ENCODE measurements around the gene C3orf49. TPM values are rescaled to one million over a fixed set of nuclear protein-coding genes. Genes with fewer than 3 reads are reported as not detected.

The C3orf49 gene
- total RNA-seq: not detected

GRCh38 chr3:63819151-63819398 is at the start of gene C3orf49:
Gene C3orf49 (plus strand): TSS chr3:63819299. CDS start chr3:63819472, 173 bp downstream.
- no peak within 1 kb of the TSS for H3K27ac ChIP-seq
- WGBS, 2 donors: 88 to 97% methylated on average over 1 of the region's 1 CpG
- TF ChIP-seq EP300 (IDR thresholded peaks at IDR 0.05) (no peak), POLR2A (IDR thresholded peaks at IDR 0.05) (no peak)
- TF ChIP-seq, protein P1, sequence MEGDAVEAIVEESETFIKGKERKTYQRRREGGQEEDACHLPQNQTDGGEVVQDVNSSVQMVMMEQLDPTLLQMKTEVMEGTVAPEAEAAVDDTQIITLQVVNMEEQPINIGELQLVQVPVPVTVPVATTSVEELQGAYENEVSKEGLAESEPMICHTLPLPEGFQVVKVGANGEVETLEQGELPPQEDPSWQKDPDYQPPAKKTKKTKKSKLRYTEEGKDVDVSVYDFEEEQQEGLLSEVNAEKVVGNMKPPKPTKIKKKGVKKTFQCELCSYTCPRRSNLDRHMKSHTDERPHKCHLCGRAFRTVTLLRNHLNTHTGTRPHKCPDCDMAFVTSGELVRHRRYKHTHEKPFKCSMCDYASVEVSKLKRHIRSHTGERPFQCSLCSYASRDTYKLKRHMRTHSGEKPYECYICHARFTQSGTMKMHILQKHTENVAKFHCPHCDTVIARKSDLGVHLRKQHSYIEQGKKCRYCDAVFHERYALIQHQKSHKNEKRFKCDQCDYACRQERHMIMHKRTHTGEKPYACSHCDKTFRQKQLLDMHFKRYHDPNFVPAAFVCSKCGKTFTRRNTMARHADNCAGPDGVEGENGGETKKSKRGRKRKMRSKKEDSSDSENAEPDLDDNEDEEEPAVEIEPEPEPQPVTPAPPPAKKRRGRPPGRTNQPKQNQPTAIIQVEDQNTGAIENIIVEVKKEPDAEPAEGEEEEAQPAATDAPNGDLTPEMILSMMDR (IDR thresholded peaks at IDR 0.05): no peak
- no peak within 1 kb of the TSS for H3K4me3 ChIP-seq
- H3K9me3 ChIP-seq: no peaks in the 10 kb centered on the region
- no peaks in the 10 kb centered on the region for H3K4me1 ChIP-seq
- H3K36me3 ChIP-seq: peaks cover 0 to 3% (median 0%) of the 10 kb centered on the region in 3 donors
- no peaks in the 10 kb centered on the region for H3K27me3 ChIP-seq
- DNase-seq (ENCODE audit: low spot score in 2 of 2): no peak

GRCh38 chr3:63774781-63775180 is 44.3 kb upstream of the C3orf49 start:
- WGBS, 2 donors: 82 to 89% methylated on average over 5 of the region's 5 CpGs
- no peak overlapping the region for H3K4me3 ChIP-seq
- no peaks in the 10 kb centered on the region for H3K4me1 ChIP-seq
- no peak overlapping the region for H3K27ac ChIP-seq
- no peak for DNase-seq (ENCODE audit: low spot score in 2 of 2)
- H3K36me3 ChIP-seq: no peaks in the 10 kb centered on the region
- no peaks in the 10 kb centered on the region for H3K27me3 ChIP-seq
- TF ChIP-seq EP300 (IDR thresholded peaks at IDR 0.05) (no peak), POLR2A (IDR thresholded peaks at IDR 0.05) (no peak)
- TF ChIP-seq, protein P1 (IDR thresholded peaks at IDR 0.05): no peak
- H3K9me3 ChIP-seq: no peaks in the 10 kb centered on the region

DNA sequence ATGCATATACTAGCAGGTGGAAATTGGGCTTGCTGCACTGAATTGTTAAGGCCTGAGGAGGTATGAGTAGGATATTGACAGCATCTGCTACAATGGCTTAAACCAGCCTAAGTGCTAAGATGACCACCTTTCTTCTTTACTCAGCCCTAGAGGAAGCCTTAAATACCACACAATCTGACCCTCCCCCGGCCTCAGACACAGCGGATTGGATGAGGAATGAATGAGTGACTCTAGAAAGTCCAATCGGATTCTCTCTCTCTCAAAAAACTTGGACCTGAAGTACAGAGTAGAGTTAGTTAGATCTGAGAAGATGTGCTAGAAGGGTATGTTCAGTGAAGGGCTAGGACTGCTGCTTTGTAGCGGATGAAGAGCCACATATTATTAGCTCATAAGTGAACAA is 39.9 kb upstream of the C3orf49 start:
- TF ChIP-seq POLR2A (IDR thresholded peaks at IDR 0.05): no peak
- TF ChIP-seq EP300 (IDR thresholded peaks at IDR 0.05): no peak
- TF ChIP-seq, protein P1 (IDR thresholded peaks at IDR 0.05): no peak
- DNase-seq (ENCODE audit: low spot score in 2 of 2): no peak
- H3K4me3 ChIP-seq: no peak overlapping the region
- no peaks in the 10 kb centered on the region for H3K9me3 ChIP-seq
- no peaks in the 10 kb centered on the region for H3K27me3 ChIP-seq
- H3K27ac ChIP-seq: no peak overlapping the region
- H3K4me1 ChIP-seq: no peaks in the 10 kb centered on the region
- WGBS, 2 donors: 92 to 93% methylated on average over 4 of the region's 4 CpGs
- no peaks in the 10 kb centered on the region for H3K36me3 ChIP-seq

DNA sequence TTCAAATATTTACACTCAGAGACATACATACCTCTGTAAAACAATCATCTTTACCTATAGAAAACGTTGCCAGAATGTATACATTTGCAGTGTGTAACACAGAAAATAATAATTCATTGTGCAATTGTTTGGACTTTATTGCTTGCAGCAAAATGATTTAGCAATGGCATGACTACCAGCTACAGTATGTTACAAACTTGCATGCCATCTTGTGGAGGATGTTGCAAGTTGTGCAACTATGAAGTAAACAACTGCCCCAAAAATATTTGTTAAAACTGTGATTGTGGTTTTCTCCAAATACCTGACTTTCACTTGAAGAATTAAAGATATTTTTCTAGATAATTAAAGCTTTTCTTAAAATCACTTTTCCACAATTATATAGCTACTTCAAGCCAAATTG is 27.1 kb upstream of the C3orf49 start:
- TF ChIP-seq, protein P1 (IDR thresholded peaks at IDR 0.05): peak in 4 of 5 experiments; percentile 6 to 45 (median 16)
- TF ChIP-seq POLR2A (IDR thresholded peaks at IDR 0.05): no peak
- no peak for TF ChIP-seq EP300 (IDR thresholded peaks at IDR 0.05)
- WGBS, 2 donors: 9 to 11% methylated on average over 1 of the region's 1 CpG
- Histone ChIP-seq H3K36me3 (no peaks in the 10 kb centered on the region), H3K9me3 (no peaks in the 10 kb centered on the region), H3K4me1 (no peaks in the 10 kb centered on the region), H3K27me3 (no peaks in the 10 kb centered on the region), H3K4me3 (no peak overlapping the region), H3K27ac (no peak overlapping the region)
- DNase-seq (ENCODE audit: low spot score in 2 of 2): no peak

GRCh38 chr3:63795438-63795837 is 23.7 kb upstream of the C3orf49 start:
- Histone ChIP-seq H3K27me3 (no peaks in the 10 kb centered on the region), H3K9me3 (no peaks in the 10 kb centered on the region), H3K4me3 (no peak overlapping the region), H3K4me1 (no peaks in the 10 kb centered on the region), H3K27ac (no peak overlapping the region), H3K36me3 (no peaks in the 10 kb centered on the region)
- TF ChIP-seq, protein P1 (IDR thresholded peaks at IDR 0.05): no peak
- TF ChIP-seq POLR2A (IDR thresholded peaks at IDR 0.05) (no peak), EP300 (IDR thresholded peaks at IDR 0.05) (no peak)
- WGBS, 2 donors: 40 to 46% methylated on average over 6 of the region's 6 CpGs
- DNase-seq (ENCODE audit: low spot score in 2 of 2): no peak

All from tibial nerve (tissue), 4 donors.